Upper lobe of left lung (tissue), 4 donors: Measurements from ENCODE around the gene EXOC6.

ENCODE experiments used
- POLR2A ChIP-seq, 4 donors: fragments of 450-650 bp; IDR thresholded peaks; one replicate each; pipeline ENCODE4 v1.5.1; 2016 to 2017; ENCODE audit warnings: antibody characterized with exemption in 4 of 4, mild to moderate bottlenecking in 2 of 4
- POLR2AphosphoS5 ChIP-seq, 2 donors: sonication (generic); formaldehyde crosslinking; IDR thresholded peaks; one replicate each; pipeline ENCODE4 v1.5.1; 2017; ENCODE audit warnings: antibody characterized with exemption in 2 of 2
- TF ChIP-seq, protein P1 (sequence below), 6 experiments: fragments of 450-650 bp in 4 of 6; fragments of 200-600 bp in 2 of 6; sonication (generic) in 2 of 6; IDR thresholded peaks; one replicate each; pipeline ENCODE4 v1.5.1; 2016 to 2019; ENCODE audit warnings: antibody characterized with exemption in 6 of 6

GRCh38 chr10:93081318-93081717 lies 233.0 kb downstream of the EXOC6 start:
- TF ChIP-seq, protein P1, sequence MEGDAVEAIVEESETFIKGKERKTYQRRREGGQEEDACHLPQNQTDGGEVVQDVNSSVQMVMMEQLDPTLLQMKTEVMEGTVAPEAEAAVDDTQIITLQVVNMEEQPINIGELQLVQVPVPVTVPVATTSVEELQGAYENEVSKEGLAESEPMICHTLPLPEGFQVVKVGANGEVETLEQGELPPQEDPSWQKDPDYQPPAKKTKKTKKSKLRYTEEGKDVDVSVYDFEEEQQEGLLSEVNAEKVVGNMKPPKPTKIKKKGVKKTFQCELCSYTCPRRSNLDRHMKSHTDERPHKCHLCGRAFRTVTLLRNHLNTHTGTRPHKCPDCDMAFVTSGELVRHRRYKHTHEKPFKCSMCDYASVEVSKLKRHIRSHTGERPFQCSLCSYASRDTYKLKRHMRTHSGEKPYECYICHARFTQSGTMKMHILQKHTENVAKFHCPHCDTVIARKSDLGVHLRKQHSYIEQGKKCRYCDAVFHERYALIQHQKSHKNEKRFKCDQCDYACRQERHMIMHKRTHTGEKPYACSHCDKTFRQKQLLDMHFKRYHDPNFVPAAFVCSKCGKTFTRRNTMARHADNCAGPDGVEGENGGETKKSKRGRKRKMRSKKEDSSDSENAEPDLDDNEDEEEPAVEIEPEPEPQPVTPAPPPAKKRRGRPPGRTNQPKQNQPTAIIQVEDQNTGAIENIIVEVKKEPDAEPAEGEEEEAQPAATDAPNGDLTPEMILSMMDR (IDR thresholded peaks at IDR 0.05) = no peak
- TF ChIP-seq POLR2A (IDR thresholded peaks at IDR 0.05) (no peak), POLR2AphosphoS5 (IDR thresholded peaks at IDR 0.05) (no peak)
